CD4-positive, alpha-beta T cell treated with Interferon alpha-2 for 1 hour (primary cell): ENCODE data around the gene FCSK.
"Not testable (repeated sequence)": the region's sequence is repeated elsewhere in the genome, so short reads cannot be mapped to it uniquely, and the experiment has no call there.

ENCODE experiments used
- DNase-seq, 2 donors: peaks; one replicate each; pipeline ENCODE4 v3.0.0-alpha.2; 2020 to 2022

Gene FCSK

DNA sequence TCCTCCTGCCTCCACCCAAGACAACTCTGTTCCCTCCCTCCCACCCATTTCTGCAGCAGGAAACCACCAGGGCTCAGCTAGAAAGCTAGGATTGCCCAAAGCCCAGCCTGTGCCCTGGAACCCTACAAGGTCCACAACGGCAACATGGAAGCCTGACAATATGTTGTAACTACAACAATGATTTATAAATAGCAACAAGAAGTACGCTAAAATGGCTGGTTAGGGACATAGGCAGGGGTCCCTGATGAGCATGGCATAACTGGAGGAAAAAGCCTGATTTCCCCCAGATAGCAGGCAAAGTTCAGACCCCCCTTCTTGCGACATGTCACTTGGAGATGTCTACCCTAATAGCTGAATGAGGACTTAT is 22.1 kb upstream of the FCSK start:
- DNase-seq = no peak

DNA sequence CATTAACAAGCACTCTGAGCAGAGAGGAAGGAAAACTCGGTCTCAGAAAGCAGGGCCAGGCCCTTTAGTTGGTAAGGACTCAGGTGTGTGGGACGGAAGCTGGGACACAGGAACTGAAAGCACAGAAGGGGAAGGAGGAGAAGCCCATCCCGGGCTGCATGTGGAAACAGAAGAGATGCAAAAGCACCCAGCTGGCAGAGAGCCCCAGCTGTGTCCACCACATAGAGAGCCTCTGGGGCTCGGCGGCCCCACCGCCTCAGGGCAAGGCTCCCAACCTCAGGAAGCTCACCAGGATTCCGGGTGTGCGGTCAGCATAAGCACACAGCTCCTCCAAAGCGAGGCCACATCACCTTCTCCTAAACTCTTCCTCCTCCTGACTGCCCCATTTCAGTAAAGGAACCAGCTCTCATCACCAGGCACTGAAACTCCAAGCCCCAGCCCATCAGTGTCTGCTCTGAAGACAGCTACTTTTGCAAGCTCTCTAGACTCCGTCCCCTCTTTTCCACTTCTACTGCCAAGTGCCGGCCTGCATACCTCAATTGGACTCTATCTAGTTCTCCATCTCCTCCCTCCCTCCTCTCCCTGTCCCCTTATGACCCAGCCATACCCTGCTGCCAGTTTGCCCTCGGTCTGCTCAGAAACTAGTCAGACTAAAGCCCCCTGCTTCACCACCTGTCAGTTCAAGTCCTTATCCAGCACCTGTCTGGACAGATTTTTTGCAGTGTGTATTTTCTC is 21.5 kb upstream of the FCSK start:
- peak in 1 of 2 donors; percentile 18 for DNase-seq

DNA sequence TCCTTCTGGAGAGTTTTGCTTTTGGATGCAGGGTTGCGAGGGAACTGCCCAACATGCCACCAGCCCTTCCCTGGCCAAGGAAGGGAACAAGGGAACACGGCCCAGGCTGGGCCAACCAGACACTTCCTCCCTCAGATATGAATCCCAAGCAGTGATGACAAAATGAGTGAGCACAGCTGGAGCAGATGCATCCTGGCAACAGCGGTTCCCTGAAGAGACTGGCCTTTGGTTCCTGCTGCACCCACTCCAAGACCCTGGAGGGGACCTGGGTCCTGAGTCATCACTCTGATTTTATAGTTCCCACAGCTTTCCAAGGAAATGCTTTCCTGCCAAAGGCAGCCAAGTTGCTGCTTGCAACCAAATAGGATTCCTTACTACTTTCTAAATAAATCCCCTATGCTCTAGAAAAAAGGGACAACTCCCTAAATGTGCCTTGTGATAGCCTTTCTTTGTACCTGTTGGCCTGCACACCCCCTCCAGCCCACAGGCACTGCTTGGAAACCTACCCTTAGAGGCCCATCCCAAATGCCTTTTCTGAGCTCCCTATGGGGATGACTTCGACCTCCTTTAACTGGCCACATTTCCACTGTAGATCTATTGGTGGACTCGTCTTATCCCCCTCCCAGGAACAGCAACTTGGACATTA is 20.8 kb upstream of the FCSK start:
- DNase-seq = no peak

DNA sequence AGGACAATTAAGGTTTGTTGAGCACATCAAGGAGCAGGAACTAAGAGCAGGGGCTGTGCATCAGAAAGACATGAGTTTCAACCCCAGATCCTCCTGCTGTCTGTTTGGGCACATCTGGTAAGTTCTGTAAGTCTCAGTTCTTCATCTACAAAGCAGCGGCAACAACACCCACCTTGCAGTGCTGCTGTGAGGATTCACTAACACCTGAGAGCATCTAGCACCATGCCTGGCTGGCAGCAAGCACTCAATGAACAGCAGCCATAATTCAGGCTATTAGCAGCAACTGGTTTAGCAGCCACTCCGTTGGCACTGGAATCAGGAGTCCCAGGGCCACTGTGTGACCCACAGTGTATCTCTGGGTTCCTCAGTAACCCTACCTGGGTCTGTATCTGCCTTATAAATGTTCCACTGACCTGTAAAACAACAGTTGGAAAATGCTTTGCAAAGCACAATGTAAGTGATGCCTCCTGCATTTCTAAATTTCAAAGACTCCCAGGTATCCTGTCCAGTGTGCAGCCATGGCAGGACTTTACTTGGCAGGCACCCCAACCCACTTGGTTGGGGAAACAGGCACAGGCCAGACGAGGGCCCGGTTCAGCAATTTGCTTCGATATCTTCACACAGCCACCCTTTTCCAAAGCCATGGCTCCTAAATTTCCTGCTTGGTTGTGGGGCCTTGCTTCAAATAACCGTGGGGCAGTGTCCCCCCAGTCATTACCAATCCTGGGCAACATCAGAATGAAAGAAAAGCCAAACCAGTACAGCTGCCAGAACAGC is 19.7 kb upstream of the FCSK start:
- DNase-seq = no peak

DNA sequence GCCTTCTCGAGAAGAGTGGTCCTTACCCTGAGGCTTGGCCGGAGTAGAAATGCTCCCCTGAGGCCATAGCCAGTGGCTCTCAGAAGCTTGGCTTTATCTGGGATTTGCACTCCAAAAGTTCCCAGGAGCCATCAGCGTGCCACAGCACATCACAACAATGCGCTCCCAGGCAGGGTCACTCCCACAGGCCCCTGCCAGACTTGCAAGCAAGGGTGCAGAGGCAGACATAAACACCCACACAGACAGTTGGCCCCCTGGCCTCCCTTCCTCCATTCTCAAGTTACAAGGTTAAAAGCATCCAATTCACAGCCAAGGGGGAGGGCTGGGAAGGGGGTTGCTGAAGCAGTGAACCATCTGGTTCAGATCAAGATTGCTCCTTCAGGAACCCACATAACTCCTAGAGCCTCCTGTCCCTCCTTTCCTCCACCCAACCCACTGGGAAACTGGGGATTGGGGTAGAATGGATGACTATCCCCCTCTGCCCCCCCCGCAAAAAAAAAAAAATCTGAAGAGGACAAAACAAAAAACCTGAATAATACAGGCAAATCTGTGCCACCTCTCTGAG is 17.3 kb upstream of the FCSK start:
- DNase-seq = no peak

DNA sequence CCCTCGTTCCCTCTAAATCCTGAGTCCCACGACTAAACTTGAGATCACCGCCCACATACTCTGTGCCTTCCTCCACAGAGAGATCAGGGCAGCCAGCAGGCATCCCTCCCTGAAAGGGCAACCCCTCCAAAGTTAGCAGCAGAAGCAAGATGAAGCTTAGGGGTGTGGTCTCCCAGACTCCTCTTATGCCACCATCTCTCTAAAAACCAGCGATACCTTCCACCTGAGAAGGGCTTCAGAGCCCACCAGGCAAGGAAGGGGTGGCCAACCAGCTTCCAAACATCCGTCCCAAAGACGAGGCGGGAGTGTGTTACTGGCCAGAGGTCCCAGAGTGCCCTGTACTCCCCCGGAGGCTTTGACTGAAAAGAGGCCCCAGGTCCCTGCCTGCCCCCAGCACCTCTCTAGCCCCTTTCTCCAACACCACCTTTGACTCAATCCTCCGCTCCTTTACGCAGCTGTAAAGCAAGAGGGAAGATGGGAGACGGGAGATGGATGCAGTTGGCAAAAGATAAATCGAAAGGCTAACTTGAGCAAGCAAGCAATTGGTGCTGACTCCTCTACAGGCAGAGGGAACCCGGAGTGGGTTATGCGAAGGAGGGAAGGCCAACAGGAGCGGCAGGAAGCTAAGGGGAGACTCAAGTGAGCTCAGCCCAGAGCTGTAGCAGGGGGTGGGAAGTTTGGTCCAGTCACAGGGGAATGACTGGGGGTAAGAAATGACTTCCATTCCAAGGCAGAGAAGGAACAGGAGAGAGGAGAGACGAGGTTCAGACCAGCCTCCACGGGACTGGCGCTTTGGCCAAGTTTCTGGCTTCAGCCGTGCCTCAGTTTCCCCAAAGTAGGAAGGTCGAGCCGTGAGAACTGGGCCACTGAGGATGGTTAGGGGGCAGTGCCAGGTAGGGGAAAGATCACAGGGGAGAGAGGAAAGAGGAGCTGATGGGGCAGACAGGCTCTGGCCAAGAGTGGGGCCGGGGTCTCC is 16.5 kb upstream of the FCSK start:
- no peak for DNase-seq

DNA sequence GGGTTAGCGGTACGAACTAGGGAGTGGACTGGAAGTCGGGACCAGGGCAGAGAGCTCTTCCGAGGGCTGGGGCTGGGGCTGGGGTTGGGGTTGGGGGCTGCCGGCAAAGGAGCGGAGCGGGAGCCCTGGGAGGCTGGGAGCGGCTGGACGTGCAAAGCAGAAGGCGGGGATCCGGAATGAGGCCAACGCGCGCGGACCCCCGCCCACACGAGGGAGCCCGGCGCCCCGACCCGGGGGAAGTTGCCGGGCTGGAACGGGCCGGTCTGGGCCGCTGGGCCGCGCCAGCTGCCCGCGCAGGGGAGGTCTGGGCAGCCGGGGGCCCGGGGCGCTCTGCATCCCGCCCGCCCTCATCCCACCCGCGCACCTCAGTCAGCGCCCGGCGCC is 15.8 kb upstream of the FCSK start:
- DNase-seq = no peak

DNA sequence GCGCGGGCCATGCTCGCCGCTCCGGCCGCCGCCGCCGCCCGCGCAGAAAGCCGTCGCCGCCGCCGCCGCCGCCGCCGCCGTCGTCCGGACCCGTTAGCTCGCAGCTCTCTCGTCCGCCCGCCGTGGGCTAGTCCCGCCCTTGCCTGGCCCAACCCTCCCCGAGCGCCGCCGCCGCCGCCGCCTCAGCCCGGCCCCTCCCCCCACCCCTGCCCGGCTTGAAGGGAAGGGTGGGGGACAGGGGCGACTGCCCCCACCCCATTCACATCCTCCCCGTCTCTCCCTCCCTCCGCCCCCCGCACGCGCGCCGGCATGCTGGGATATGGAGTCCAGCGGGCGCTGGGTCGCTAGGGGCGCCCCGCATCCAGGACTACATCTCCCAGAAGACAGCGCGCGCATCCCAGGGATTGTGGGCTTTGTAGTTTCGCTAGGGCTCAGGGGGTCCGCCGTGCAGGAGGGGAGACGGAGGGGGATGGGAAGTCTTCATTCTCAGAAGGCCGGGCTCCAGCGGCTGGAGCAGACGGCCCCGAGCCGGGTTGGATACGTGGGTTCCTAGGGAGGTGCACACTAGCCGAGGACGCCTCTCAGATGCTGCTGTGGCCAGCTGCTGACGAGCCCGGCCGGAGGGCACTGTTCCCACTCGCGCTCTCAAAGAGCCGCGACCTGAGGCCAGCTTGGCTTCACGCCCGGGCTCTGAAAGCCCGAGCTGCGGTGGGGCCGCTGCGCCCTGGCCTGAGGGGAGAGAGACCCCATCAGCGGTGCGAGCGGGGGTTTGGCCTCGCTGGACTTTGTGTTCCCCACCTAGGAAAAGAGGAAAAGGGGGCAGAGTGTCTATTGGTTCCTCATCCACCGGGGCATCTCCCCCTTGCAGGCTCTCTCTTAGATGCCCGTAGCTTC is 15.2 kb upstream of the FCSK start, which contains the start of gene ST3GAL2:
ST3GAL2 (minus strand) TSS at position 132 of the 894 bp plus-strand sequence. CDS start 40,570 bp downstream, outside the sequence.
- peak; percentile 95 to 97 for DNase-seq

DNA sequence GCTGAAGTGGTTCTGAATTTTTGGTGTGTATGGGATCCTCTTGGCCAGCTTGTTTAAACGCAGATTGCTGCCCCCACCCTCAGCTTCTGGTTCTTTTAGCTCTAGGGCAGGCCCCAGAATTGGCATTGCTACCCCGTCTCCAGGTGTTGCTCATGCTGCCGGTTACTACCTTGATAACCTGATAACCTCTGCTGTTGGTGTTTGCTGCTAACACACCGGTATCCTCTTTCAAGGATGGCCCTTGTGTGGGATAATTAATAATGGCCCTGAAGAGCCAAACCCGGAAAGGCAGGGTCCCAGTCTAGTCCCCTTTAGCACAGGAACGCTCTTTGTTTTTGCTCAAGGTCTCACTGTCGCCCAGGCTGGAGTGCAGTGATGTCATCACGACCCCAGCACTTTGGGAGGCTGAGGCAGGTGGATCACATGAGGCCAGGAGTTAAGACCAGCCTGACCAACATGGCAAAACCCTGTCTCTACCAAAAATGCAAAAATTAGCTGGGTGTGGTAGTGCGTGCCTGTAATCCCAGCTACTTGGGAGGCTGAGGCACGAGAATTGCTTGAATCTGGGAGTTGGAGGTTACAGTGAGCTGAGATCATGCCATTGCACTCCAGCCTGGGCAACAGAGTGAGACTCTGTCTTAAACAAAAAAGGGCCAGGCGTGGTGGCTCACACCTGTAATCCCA is 14.2 kb upstream of the FCSK start:
- no peak for DNase-seq

DNA sequence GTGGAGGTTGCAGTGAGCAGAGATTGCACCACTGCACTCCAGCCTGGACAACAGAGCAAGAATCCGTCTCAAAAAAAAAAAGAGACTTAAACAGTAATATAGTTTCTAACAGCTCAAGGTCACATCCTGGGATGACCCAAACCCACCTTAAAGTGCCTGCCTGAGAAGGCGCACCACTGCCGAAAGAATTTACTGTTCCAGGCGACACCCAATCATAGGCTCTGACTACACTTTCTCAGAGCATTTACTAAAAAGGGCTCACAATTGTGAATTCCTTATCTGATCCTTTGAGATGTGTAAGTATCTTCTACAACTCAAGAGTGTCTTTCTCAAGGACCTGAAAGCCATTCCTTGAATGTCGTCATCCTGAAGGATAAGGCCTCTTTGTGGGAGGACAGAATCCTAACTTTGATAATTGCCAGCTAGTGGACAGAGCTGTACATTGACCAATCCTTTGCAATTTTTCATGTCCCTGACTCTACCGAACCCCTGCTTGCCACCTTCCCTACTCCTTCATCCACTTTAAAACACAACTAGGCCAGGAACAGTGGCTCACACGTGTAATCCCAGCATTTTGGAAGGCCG is 12.9 kb upstream of the FCSK start:
- DNase-seq = no peak

DNA sequence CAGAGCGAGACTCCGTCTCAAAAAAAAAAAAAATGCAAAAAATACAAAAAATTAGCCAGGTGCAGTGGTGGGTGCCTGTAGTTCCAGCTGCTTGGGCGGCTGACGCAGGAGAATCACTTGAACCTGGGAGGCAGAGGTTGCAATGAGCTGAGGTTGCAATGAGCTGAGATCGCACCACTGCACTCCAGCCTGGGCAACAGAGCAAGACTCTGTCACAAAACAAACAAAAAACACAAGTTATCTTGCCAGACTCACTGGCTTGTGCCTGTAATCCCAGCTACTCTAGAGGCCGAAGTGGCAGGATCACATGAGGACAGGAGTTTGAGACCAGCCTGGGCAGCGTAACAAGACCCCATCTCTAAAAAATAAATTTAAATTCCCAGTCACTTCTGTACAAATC is 12.1 kb upstream of the FCSK start:
- no peak for DNase-seq

DNA sequence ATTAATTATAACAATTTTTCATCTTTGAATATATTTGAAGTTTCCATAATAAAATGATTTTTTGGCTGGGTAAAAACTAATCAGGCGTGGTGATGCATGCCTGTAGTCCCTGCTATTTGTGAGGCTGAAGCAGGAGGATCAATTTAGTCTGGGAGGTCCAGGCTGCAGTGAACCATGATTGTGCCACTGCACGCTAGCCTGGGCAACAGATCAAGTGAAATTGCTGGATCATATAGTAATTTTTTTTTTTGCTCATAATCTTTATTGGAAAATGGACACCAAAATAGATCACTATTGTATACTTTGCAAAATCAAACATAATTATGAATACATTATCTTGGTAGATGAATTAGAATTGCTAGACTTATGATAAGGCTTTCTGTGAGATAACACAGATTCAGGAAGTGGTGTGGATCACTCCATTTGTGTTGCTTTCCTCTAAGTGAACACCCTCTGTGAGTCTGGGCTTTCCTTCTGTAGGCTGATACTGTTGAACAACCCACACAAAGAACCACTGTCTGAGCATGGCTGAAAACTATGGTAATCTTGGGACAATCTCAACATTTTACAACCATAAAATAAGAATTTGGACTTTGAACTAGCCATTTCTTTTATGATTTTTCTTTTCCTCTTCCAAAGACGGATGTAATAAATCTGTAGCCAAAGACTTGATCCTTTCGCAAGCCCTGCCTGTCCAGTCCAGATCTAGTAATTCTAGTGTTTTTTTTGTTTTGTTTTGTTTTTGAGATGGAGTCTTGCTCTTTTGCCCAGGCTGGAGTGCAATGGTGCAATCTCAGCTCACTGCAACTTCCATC is 9.9 kb upstream of the FCSK start:
- no peak for DNase-seq

DNA sequence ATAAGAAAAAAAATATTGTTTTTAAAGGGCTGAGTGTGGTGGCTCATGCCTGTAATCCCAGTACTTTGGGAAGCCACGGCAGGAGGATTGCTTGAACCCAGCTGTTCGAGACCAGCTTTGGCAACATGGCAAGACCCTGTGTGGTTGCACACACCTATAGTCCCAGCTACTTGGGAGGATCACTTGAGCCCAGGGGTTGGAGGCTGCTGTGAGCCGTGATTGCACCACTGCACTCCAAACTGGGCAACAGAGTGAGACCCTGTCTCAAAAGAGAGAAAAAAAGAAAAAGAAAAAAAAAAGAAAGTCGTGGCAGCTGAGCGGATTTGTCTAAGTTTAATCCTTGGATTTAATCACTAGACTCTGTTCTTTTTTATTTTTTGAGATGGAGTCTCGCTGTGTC is 6.3 kb upstream of the FCSK start:
- no peak for DNase-seq

DNA sequence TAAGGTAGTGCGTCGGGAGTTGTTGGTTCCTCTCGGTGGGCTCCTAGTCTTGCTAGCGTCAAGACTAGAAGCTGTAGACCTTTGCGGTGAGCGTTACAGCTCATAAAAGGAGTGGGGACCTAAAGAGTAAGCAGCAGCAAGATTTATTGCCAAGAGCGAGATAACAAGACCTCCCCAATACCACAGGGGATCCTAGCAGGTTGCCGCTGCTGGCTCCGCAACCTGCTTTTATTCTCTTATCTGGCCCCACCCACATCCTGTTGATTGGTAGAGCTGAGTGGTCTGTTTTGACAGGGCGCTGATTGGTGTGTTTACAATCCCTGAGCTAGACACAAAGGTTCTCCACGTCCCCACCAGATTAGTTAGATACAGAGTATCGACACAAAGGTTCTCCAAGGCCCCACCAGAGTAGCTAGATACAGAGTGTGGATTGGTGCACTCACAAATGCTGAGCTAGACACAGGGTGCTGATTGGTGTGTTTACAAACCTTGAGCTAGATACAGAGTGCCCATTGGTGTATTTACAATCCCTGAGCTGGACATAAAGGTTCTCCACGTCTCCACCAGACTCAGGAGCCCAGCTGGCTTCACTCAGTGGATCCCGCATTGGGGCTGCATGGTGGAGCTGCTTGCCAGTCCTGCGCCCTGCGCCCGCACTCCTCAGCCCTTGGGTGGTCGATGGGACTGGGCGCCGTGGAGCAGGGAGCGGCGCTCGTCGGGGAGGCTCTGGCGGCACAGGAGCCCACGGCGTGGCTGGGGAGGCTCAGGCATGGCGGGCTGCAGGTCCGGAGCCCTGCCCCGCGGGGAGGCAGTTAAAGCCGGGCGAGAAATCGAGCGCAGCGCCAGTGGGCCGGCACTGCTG is 4.0 kb upstream of the FCSK start:
- DNase-seq = not testable (repeated sequence)

DNA sequence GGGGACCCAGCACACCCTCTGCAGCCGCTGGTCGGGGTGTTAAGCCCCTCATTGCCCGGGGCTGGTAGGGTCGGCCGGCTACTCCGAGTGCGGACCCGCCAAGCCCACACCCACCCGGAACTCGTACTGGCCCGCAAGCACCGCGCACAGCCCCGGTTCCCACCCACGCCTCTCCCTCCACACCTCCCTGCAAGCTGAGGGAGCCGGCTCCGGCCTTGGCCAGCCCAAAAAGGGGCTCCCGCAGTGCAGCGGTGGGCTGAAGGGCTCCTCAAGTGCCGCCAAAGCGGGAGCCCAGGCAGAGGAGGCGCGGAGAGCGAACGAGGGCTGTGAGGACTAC is 3.4 kb upstream of the FCSK start:
- DNase-seq = not testable (repeated sequence)

DNA sequence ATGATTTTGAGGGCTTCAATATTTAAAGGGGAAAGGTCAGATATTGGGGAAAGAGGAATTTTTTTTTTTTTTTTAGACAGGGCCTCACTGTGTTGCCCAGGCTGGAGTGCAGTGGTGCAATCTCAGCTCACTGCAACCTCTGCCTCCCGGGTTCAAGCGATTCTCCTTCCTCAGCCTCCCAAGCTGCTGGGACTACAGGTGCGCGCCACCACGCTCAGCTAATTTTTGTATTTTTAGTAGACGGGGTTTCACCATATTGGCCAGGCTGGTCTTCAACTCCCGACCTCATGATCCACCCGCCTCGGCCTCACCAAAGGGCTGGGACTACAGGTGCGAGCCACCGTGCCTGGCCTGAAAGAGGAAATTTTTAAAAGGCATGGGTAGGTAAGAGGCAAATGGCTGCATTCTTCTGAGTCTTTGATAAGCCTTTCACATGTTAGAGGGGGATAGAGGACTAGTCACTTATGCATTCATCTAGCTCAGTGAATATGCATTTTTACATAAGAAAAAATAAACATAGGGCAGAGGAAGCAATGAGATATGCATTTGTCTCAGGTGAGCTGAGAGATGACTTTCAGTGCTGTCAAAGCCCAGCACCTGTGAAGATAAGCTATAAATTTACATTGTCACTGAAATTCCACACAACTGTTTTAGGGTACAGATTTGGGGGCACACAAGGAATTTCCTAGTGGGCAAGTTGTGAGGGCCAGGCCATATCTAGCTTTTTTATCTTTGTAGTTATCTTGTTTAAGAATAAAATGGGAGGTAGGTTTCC is 1.1 kb upstream of the FCSK start:
- no peak for DNase-seq

DNA sequence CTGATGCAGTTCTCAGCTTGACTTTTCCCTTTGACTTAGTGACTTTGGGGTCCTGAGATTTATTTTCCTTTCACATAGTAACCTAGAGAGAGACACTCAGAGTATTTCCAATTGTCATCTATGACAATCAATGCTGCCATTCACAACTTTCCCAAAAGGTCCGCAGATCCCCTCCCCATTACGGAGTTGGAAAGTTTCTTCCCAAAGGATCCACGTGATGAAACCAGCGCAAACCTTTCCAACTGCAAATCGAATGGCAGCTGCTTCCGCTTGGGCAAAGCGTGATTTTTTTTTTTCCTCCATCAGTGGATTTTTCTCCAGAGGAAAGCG is 538 bp upstream of the FCSK start:
- DNase-seq = no peak

DNA sequence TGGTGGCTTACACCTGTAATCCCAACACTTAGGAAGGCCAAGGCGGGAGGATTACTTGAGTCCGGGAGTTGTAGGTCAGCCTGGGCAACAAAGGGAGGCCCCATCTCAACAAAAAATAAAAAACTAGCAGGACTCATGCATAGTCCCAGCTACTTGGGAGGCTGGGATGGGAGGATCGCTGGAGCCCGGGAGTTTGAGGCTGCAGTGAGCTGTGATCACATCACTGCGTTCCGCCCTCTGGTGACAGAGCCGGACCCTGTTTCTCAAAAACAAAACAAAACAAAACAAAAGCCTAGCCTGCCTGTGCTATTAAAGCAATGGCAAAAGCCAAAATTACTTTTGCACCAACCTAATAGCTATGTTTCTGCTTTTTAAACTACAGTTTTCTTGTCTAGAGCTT is 1.5 kb downstream of the FCSK start:
- no peak for DNase-seq
